ENCODE results near the gene C17orf113.
"Not testable (repeated sequence)": the region's sequence is repeated elsewhere in the genome, so short reads cannot be mapped to it uniquely, and the experiment has no call there.

The C17orf113 gene

GRCh38 chr17:42019509-42020404 is 30.6 kb downstream of the C17orf113 start, which contains the start of gene NKIRAS2:
Gene NKIRAS2, plus strand, starts transcription at chr17:42020090. Its CDS starts 1,488 bp downstream, at chr17:42021578.
- peaks cover 40 to 79% of the 10 kb centered on the region in 2 donors for H3K4me1 Mint-ChIP-seq
- peaks cover 35 to 44% of the 10 kb centered on the region in 2 donors for H3K36me3 Mint-ChIP-seq
- ATAC-seq (replicated peaks) (peak; percentile 69 to 73), DNase-seq (peak; percentile 91)
- peak within 1 kb of the TSS; percentile 94 to 100 for H3K4me3 Mint-ChIP-seq
- peak within 1 kb of the TSS; percentile 90 for H3K27ac Mint-ChIP-seq
- peaks cover 3% of the 10 kb centered on the region in 2 donors for H3K9me3 Mint-ChIP-seq
- no peaks in the 10 kb centered on the region for H3K27me3 Mint-ChIP-seq

- DNase-seq (no peak), ATAC-seq (replicated peaks) (no peak)
- Mint-ChIP-seq H3K4me3 (peak overlapping the region; percentile 94 to 100), H3K4me1 (peaks cover 33 to 76% of the 10 kb centered on the region in 2 donors), H3K27me3 (no peaks in the 10 kb centered on the region), H3K36me3 (peaks cover 27 to 37% of the 10 kb centered on the region in 2 donors), H3K9me3 (peaks cover 3% of the 10 kb centered on the region in 2 donors), H3K27ac (peak overlapping the region; percentile 20)
Measured at GRCh38 chr17:42018988-42019387, 31.4 kb downstream of the C17orf113 start.

GRCh38 chr17:42018339-42018738 is 32.1 kb downstream of the C17orf113 start:
- H3K9me3 Mint-ChIP-seq, result peaks cover 3% of the 10 kb centered on the region in 2 donors
- H3K27ac Mint-ChIP-seq, result peak overlapping the region; percentile 100
- DNase-seq, result no peak
- H3K36me3 Mint-ChIP-seq, result peaks cover 22 to 31% of the 10 kb centered on the region in 2 donors
- H3K4me1 Mint-ChIP-seq, result peaks cover 31 to 76% of the 10 kb centered on the region in 2 donors
- H3K4me3 Mint-ChIP-seq, result peak overlapping the region; percentile 94 to 100
- no peak for ATAC-seq (replicated peaks)
- H3K27me3 Mint-ChIP-seq, result no peaks in the 10 kb centered on the region

GRCh38 chr17:42017866-42018200 is 32.6 kb downstream of the C17orf113 start:
- Mint-ChIP-seq H3K4me1 (peaks cover 34 to 77% of the 10 kb centered on the region in 2 donors), H3K4me3 (peak overlapping the region; percentile 94 to 100), H3K27ac (peak overlapping the region; percentile 100), H3K27me3 (no peaks in the 10 kb centered on the region), H3K36me3 (peaks cover 21 to 32% of the 10 kb centered on the region in 2 donors), H3K9me3 (peaks cover 3% of the 10 kb centered on the region in 2 donors)
- ATAC-seq (replicated peaks), result peak; percentile 27 to 32
- no peak for DNase-seq

- H3K9me3 Mint-ChIP-seq, result peaks cover 3% of the 10 kb centered on the region in 2 donors
- peak; percentile 93 to 94 for ATAC-seq (replicated peaks)
- H3K36me3 Mint-ChIP-seq, result peaks cover 17 to 29% of the 10 kb centered on the region in 2 donors
- no peaks in the 10 kb centered on the region for H3K27me3 Mint-ChIP-seq
- peaks cover 32 to 76% of the 10 kb centered on the region in 2 donors for H3K4me1 Mint-ChIP-seq
- H3K27ac Mint-ChIP-seq, result peak within 1 kb of the TSS; percentile 100
- peak within 1 kb of the TSS; percentile 94 to 100 for H3K4me3 Mint-ChIP-seq
- peak; percentile 87 for DNase-seq
Measured at GRCh38 chr17:42016941-42017865, 33.2 kb downstream of the C17orf113 start, which contains the start of gene DNAJC7. Gene DNAJC7, minus strand, starts transcription at chr17:42017439. Its CDS starts 23 bp downstream, at chr17:42017416.

GRCh38 chr17:42016411-42016831 is 34.0 kb downstream of the C17orf113 start:
- peaks cover 21 to 27% of the 10 kb centered on the region in 2 donors for H3K36me3 Mint-ChIP-seq
- ATAC-seq (replicated peaks) (no peak), DNase-seq (no peak)
- peaks cover 3% of the 10 kb centered on the region in 2 donors for H3K9me3 Mint-ChIP-seq
- H3K4me1 Mint-ChIP-seq, result peaks cover 32 to 79% of the 10 kb centered on the region in 2 donors
- peak overlapping the region; percentile 100 for H3K27ac Mint-ChIP-seq
- no peaks in the 10 kb centered on the region for H3K27me3 Mint-ChIP-seq
- peak overlapping the region; percentile 94 to 100 for H3K4me3 Mint-ChIP-seq

GRCh38 chr17:42013740-42014139 is 36.7 kb downstream of the C17orf113 start:
- H3K27me3 Mint-ChIP-seq; ATAC-seq (replicated peaks); H3K4me3 Mint-ChIP-seq; H3K27ac Mint-ChIP-seq; H3K9me3 Mint-ChIP-seq; DNase-seq: not testable (repeated sequence)
- H3K4me1 Mint-ChIP-seq, result peaks cover 30 to 85% of the 10 kb centered on the region in 2 donors
- H3K36me3 Mint-ChIP-seq, result peaks cover 25 to 34% of the 10 kb centered on the region in 2 donors

- not testable (repeated sequence) for H3K4me3 Mint-ChIP-seq; H3K9me3 Mint-ChIP-seq; DNase-seq; H3K27me3 Mint-ChIP-seq; ATAC-seq (replicated peaks); H3K27ac Mint-ChIP-seq
- Mint-ChIP-seq H3K4me1 (peaks cover 23 to 73% of the 10 kb centered on the region in 2 donors), H3K36me3 (peaks cover 25 to 34% of the 10 kb centered on the region in 2 donors)
Measured at GRCh38 chr17:42012363-42012762, 38.0 kb downstream of the C17orf113 start.

GRCh38 chr17:42010898-42011516 is 39.4 kb downstream of the C17orf113 start:
- H3K9me3 Mint-ChIP-seq, result no peaks in the 10 kb centered on the region
- H3K4me1 Mint-ChIP-seq, result peaks cover 23 to 68% of the 10 kb centered on the region in 2 donors
- no peak overlapping the region for H3K4me3 Mint-ChIP-seq
- peak overlapping the region; percentile 53 for H3K27ac Mint-ChIP-seq
- H3K27me3 Mint-ChIP-seq, result no peaks in the 10 kb centered on the region
- ATAC-seq (replicated peaks) (no peak), DNase-seq (no peak)
- peaks cover 20 to 28% of the 10 kb centered on the region in 2 donors for H3K36me3 Mint-ChIP-seq

GRCh38 chr17:42010266-42010680 is 40.1 kb downstream of the C17orf113 start:
- not testable (repeated sequence) for H3K4me3 Mint-ChIP-seq
- peaks cover 23 to 65% of the 10 kb centered on the region in 2 donors for H3K4me1 Mint-ChIP-seq

GRCh38 chr17:42009170-42009569 is 41.2 kb downstream of the C17orf113 start:
- Mint-ChIP-seq H3K27ac (no peak overlapping the region), H3K4me1 (peaks cover 22 to 59% of the 10 kb centered on the region in 2 donors), H3K36me3 (peaks cover 21 to 24% of the 10 kb centered on the region in 2 donors), H3K4me3 (no peak overlapping the region), H3K9me3 (no peaks in the 10 kb centered on the region), H3K27me3 (no peaks in the 10 kb centered on the region)
- DNase-seq (no peak), ATAC-seq (replicated peaks) (no peak)

More at GRCh38 chr17:42010266-42010680, 40.1 kb downstream of the C17orf113 start:
- ATAC-seq (replicated peaks); DNase-seq; H3K9me3 Mint-ChIP-seq; H3K27ac Mint-ChIP-seq; H3K27me3 Mint-ChIP-seq: not testable (repeated sequence)
- peaks cover 21 to 27% of the 10 kb centered on the region in 2 donors for H3K36me3 Mint-ChIP-seq

GRCh38 chr17:42005166-42005565 is 45.2 kb downstream of the C17orf113 start:
- ATAC-seq (replicated peaks), result no peak
- H3K36me3 Mint-ChIP-seq, result peaks cover 17 to 25% of the 10 kb centered on the region in 2 donors
- H3K27me3 Mint-ChIP-seq, result no peaks in the 10 kb centered on the region

GRCh38 chr17:42002792-42003301 is 47.6 kb downstream of the C17orf113 start:
- Mint-ChIP-seq H3K4me3 (no peak overlapping the region), H3K27me3 (no peaks in the 10 kb centered on the region), H3K4me1 (peaks cover 10 to 23% of the 10 kb centered on the region in 2 donors), H3K36me3 (peaks cover 17 to 26% of the 10 kb centered on the region in 2 donors), H3K9me3 (no peaks in the 10 kb centered on the region), H3K27ac (no peak overlapping the region)
- ATAC-seq (replicated peaks) (no peak), DNase-seq (no peak)

More at GRCh38 chr17:42005166-42005565, 45.2 kb downstream of the C17orf113 start:
- DNase-seq, result no peak
- Mint-ChIP-seq H3K9me3 (no peaks in the 10 kb centered on the region), H3K27ac (peak overlapping the region; percentile 57), H3K4me1 (peaks cover 12 to 37% of the 10 kb centered on the region in 2 donors), H3K4me3 (no peak overlapping the region)
